B cell (primary cell): ENCODE data around the gene DGKB. TPM values are rescaled to one million over a fixed set of nuclear protein-coding genes. Genes with fewer than 3 reads are reported as not detected.

Experiments used
- ATAC-seq: fragments of 200-7000 bp; cut with Tn5 transposase; one replicate; pipeline ENCODE4 v1.10.0; 2021; ENCODE audit warnings: low read depth, mild to moderate bottlenecking, moderate number of reproducible peaks, moderate library complexity
- CTCF ChIA-PET: fragments of 350-600 bp; sonication (Branson Sonifier 250); formaldehyde crosslinking; loops from one replicate; lab custom pipeline; 2021; ENCODE audit warnings: antibody characterized with exemption, inconsistent platforms; lab: Charles Lee
- POLR2A ChIA-PET: fragments of 350-600 bp; sonication (Branson Sonifier 250); formaldehyde crosslinking; loops from one replicate; lab custom pipeline; 2021; ENCODE audit warnings: antibody characterized with exemption; lab: Charles Lee
- DNase-seq: peaks from one replicate; pipeline ENCODE4 v3.0.0; 2013
- H2AFZ ChIP-seq: 2 replicates; pipeline ENCODE4 v1.6.1; 2012; ENCODE audit warnings: mild to moderate bottlenecking, low read depth, low read length; ENCODE audit not compliant: insufficient read depth, poor library complexity, severe bottlenecking
- H3K27ac ChIP-seq, 2 donors: 1 replicate in 1 of 2; 2 replicates in 1 of 2; pipeline ENCODE4 v1.5.1; 2012 to 2013; ENCODE audit warnings: low read length in 2 of 2, mild to moderate bottlenecking in 2 of 2, moderate library complexity in 1 of 2
- H3K27me3 ChIP-seq, 4 experiments: fragments of 200-600 bp in 1 of 4; sonication (generic) in 1 of 4; replicated peaks in 1 of 4; 1 replicate in 2 of 4; 2 replicates in 2 of 4; pipeline versions ENCODE4 v1.6.1 to v1.7.0; 2013 to 2016; ENCODE audit warnings: low read length in 3 of 4, mild to moderate bottlenecking in 2 of 4, mixed read lengths in 1 of 4, moderate library complexity in 1 of 4; ENCODE audit not compliant: insufficient read depth in 4 of 4, control insufficient read depth in 3 of 4; ENCODE audit errors: control extremely low read depth in 1 of 4
- H3K36me3 ChIP-seq, 2 experiments: replicated peaks in 1 of 2; 1 replicate in 1 of 2; 2 replicates in 1 of 2; pipeline versions ENCODE4 v1.6.1 to v1.7.1; 2013; ENCODE audit warnings: low read length in 1 of 2; ENCODE audit not compliant: insufficient read depth in 2 of 2, control insufficient read depth in 1 of 2; ENCODE audit errors: control extremely low read depth in 1 of 2, extremely low read depth in 1 of 2
- H3K4me1 ChIP-seq, 2 donors: fragments of 200-600 bp in 1 of 2; sonication (generic) in 1 of 2; 1 replicate in 1 of 2; 2 replicates in 1 of 2; pipeline versions ENCODE4 v1.5.1 to v1.6.1; 2013 to 2017; ENCODE audit warnings: low read length in 2 of 2; ENCODE audit not compliant: control insufficient read depth in 2 of 2, insufficient read depth in 2 of 2
- H3K4me2 ChIP-seq: replicated peaks from 2 replicates; pipeline ENCODE3; 2012; ENCODE audit warnings: mild to moderate bottlenecking, low read depth, low read length; ENCODE audit not compliant: poor library complexity, severe bottlenecking
- H3K4me3 ChIP-seq, 5 experiments: fragments of 200-600 bp in 1 of 5; sonication (generic) in 1 of 5; 1 replicate in 3 of 5; 2 replicates in 2 of 5; pipeline versions ENCODE4 v1.5.1 to v1.7.0; 2011 to 2016; ENCODE audit warnings: low read length in 4 of 5, mild to moderate bottlenecking in 4 of 5, low read depth in 2 of 5, control low read depth in 1 of 5, moderate library complexity in 1 of 5; ENCODE audit not compliant: insufficient read depth in 1 of 5; ENCODE audit errors: control extremely low read depth in 1 of 5, extremely low read depth in 1 of 5
- H3K79me2 ChIP-seq: fragments of 200-600 bp; sonication (generic); one replicate; pipeline ENCODE4 v1.6.0; 2016; ENCODE audit warnings: low read length; ENCODE audit not compliant: control insufficient read depth, insufficient read depth
- H3K9ac ChIP-seq: fragments of 200-600 bp; sonication (generic); 2 replicates; pipeline ENCODE4 v1.6.1; 2017; ENCODE audit warnings: mild to moderate bottlenecking, low read length, moderate library complexity
- H3K9me3 ChIP-seq, 3 donors: one replicate each; pipeline versions ENCODE4 v1.6.1 to v1.7.1; 2013; ENCODE audit warnings: low read length in 2 of 3; ENCODE audit not compliant: control insufficient read depth in 2 of 3, insufficient read depth in 1 of 3; ENCODE audit errors: control extremely low read depth in 1 of 3
- H4K20me1 ChIP-seq: 2 replicates; pipeline ENCODE4 v1.6.0; 2012; ENCODE audit warnings: mild to moderate bottlenecking, low read length; ENCODE audit not compliant: insufficient read depth, control insufficient read depth, poor library complexity, severe bottlenecking
- H3K27ac Mint-ChIP-seq: one replicate; pipeline ENCODE4 v1.8.0; 2021; ENCODE audit warnings: mixed read lengths
- H3K27me3 Mint-ChIP-seq: one replicate; pipeline ENCODE4 v1.8.0; 2021; ENCODE audit warnings: mixed read lengths
- H3K4me1 Mint-ChIP-seq: one replicate; pipeline ENCODE4 v1.8.0; 2021; ENCODE audit warnings: mixed read lengths
- H3K4me3 Mint-ChIP-seq: one replicate; pipeline ENCODE4 v1.8.0; 2021; ENCODE audit warnings: mixed read lengths
- H3K9me3 Mint-ChIP-seq: one replicate; pipeline ENCODE4 v1.8.0; 2022; ENCODE audit warnings: mixed read lengths; ENCODE audit not compliant: insufficient read depth
- CTCF ChIP-seq: fragments of 200-600 bp; IDR thresholded peaks from one replicate; pipeline ENCODE4 v1.8.0; 2022; ENCODE audit warnings: antibody characterized with exemption, mild to moderate bottlenecking
- EZH2 ChIP-seq: IDR thresholded peaks from 2 replicates; pipeline ENCODE4 v1.6.1; 2012; ENCODE audit warnings: borderline replicate concordance, low read depth, mild to moderate bottlenecking, moderate library complexity, low read length; ENCODE audit not compliant: insufficient read depth, poor library complexity, severe bottlenecking
- WGBS: methylation state at CpG from one replicate; pipeline ENCODE4 v1.1.5; 2013; ENCODE audit warnings: missing lambda C conversion rate; ENCODE audit not compliant: insufficient coverage; 5-methylcytosine and 5-hydroxymethylcytosine counted together
- intact Hi-C: fragments of 100-400 bp; cut with micrococcal nuclease; formaldehyde crosslinking; loops from one replicate; pipeline ENCODE4 v1.10.0; 2022
- polyA plus RNA-seq: library from polyadenylated mRNA; depleted of rRNA; stranded (reverse); fragments of >200 nt; gene quantifications from 2 replicates; pipeline ENCODE4 v1.2.3, GENCODE V29; 2012
- total RNA-seq, 2 donors: library from RNA; stranded (reverse); fragments of 120-200 nt in 1 of 2; gene quantifications; 1 replicate in 1 of 2; 2 replicates in 1 of 2; pipeline versions ENCODE4 v1.2.3 to v1.2.4, GENCODE V29; 2013 to 2022

DGKB gene
- total and polyA plus RNA-seq, 2 donors (not counting 1 experiment from before 2014, with no cell fraction given): not detected

GRCh38 chr7:14938181-14938580, 35.6 kb upstream of the DGKB start:
- Histone ChIP-seq H3K79me2 (no peaks in the 10 kb centered on the region), H4K20me1 (no peaks in the 10 kb centered on the region), H2AFZ (no peak overlapping the region), H3K4me1 (no peaks in the 10 kb centered on the region), H3K9ac (no peak overlapping the region), H3K36me3 (no peaks in the 10 kb centered on the region), H3K27ac (no peak overlapping the region), H3K9me3 (no peaks in the 10 kb centered on the region), H3K27me3 (no peaks in the 10 kb centered on the region), H3K4me3 (no peak overlapping the region), H3K4me2 (no peak overlapping the region)
- H3K4me1 Mint-ChIP-seq: no peaks in the 10 kb centered on the region
- ChIA-PET CTCF (no interaction called here), POLR2A (no interaction called here)
- WGBS: no CpG with 5 or more reads among the region's 1 CpG
- no peak for ATAC-seq
- no peak overlapping the region for H3K4me3 Mint-ChIP-seq
- no peaks in the 10 kb centered on the region for H3K9me3 Mint-ChIP-seq
- TF ChIP-seq CTCF (no peak), EZH2 (no peak)
- H3K27ac Mint-ChIP-seq: no peak overlapping the region
- DNase-seq: no peak
- intact Hi-C loops: no loop called here
- H3K27me3 Mint-ChIP-seq: no peaks in the 10 kb centered on the region

- no peaks in the 10 kb centered on the region for H3K79me2 ChIP-seq
- H3K27ac ChIP-seq: no peak overlapping the region
- TF ChIP-seq EZH2: no peak
- no peak for TF ChIP-seq CTCF
- no peak overlapping the region for H3K27ac Mint-ChIP-seq
- H3K27me3 ChIP-seq: no peaks in the 10 kb centered on the region
- DNase-seq (no peak), ATAC-seq (no peak)
- no peaks in the 10 kb centered on the region for H4K20me1 ChIP-seq
- no CpG with 5 or more reads among the region's 1 CpG for WGBS
- H3K9ac ChIP-seq: no peak overlapping the region
- H3K9me3 ChIP-seq: no peaks in the 10 kb centered on the region
- no peak overlapping the region for H2AFZ ChIP-seq
- ChIA-PET CTCF (no interaction called here), POLR2A (no interaction called here)
- no peak overlapping the region for H3K4me2 ChIP-seq
- H3K4me1 Mint-ChIP-seq: no peaks in the 10 kb centered on the region
- intact Hi-C loops: no loop called here
- no peak overlapping the region for H3K4me3 Mint-ChIP-seq
- no peaks in the 10 kb centered on the region for H3K27me3 Mint-ChIP-seq
- H3K9me3 Mint-ChIP-seq: no peaks in the 10 kb centered on the region
- no peaks in the 10 kb centered on the region for H3K36me3 ChIP-seq
- H3K4me3 ChIP-seq: no peak overlapping the region
- no peaks in the 10 kb centered on the region for H3K4me1 ChIP-seq
Observed at GRCh38 chr7:14937581-14937980, 35.0 kb upstream of the DGKB start.
